ENCODE measurements around the gene COX4I2.

GRCh38 chr20:31641391-31641790 lies 3.7 kb downstream of the COX4I2 start:
- no peak for TF ChIP-seq POLR2A (IDR thresholded peaks at IDR 0.05)
- TF ChIP-seq POLR2AphosphoS5 (IDR thresholded peaks at IDR 0.05): no peak
- TF ChIP-seq CTCF (IDR thresholded peaks at IDR 0.05): no peak
